K562 (cell line): ENCODE data around the gene RNASEH2A. TPM values are rescaled to one million over a fixed set of nuclear protein-coding genes. Genes with fewer than 3 reads are reported as not detected.

Experiments
- AFF4 ChIP-seq: sonication (generic); formaldehyde crosslinking; IDR thresholded peaks from 2 replicates; pipeline ENCODE4 v1.8.0; 2023; ENCODE audit warnings: mild to moderate bottlenecking, missing genetic modification reagents
- ARID3A ChIP-seq: IDR thresholded peaks from 2 replicates; pipeline ENCODE4 v1.6.1; 2012; ENCODE audit warnings: low read depth, low read length, improper control_type of control experiment, borderline replicate concordance
- ARNT ChIP-seq, 2 experiments: fragments of 450-650 bp; IDR thresholded peaks; 2 replicates each; pipeline ENCODE4 v1.6.1; 2016; ENCODE audit warnings: mild to moderate bottlenecking in 1 of 2
- ATF4 ChIP-seq: fragments of 450-650 bp; formaldehyde crosslinking; IDR thresholded peaks from 2 replicates; pipeline ENCODE4 v1.4.0; 2022; ENCODE audit warnings: mild to moderate bottlenecking, moderate library complexity
- BDP1 ChIP-seq: IDR thresholded peaks from 3 replicates; pipeline ENCODE4 v1.6.1; 2011; ENCODE audit not compliant: insufficient read length, insufficient read depth
- CBX3 ChIP-seq, 2 experiments: IDR thresholded peaks; 1 replicate in 1 of 2; 2 replicates in 1 of 2; pipeline ENCODE4 v1.6.1; 2012; ENCODE audit warnings: inconsistent platforms in 2 of 2, low read length in 2 of 2, borderline replicate concordance in 1 of 2, control low read depth in 1 of 2
- CREB5 ChIP-seq: fragments of 250-450 bp; sonication (Bioruptor Pico); IDR thresholded peaks from 2 replicates; pipeline ENCODE4 v1.5.0; 2020; ENCODE audit warnings: mild to moderate bottlenecking
- ESRRA ChIP-seq: fragments of 450-650 bp; IDR thresholded peaks from 2 replicates; pipeline ENCODE4 v1.6.1; 2014; ENCODE audit warnings: low read depth, mild to moderate bottlenecking, moderate library complexity, borderline replicate concordance
- HDAC6 ChIP-seq: IDR thresholded peaks from 2 replicates; pipeline ENCODE4 v1.6.1; 2012; ENCODE audit warnings: low read depth, mild to moderate bottlenecking, control low read depth, inconsistent platforms, low read length, moderate library complexity
- ID3 ChIP-seq, 2 experiments: fragments of 250-450 bp in 1 of 2; fragments of 450-650 bp in 1 of 2; sonication (Bioruptor Pico) in 1 of 2; IDR thresholded peaks; 2 replicates each; pipeline versions ENCODE4 v1.6.1 to v1.8.0; 2016 to 2021; ENCODE audit warnings: mild to moderate bottlenecking in 2 of 2, moderate library complexity in 2 of 2, missing compliant biosample characterization in 1 of 2, missing genetic modification characterization in 1 of 2
- IRF9 ChIP-seq: fragments of 450-650 bp; IDR thresholded peaks from 2 replicates; pipeline ENCODE4 v1.6.1; 2016; ENCODE audit warnings: missing biosample characterization, missing genetic modification characterization
- JUN ChIP-seq, 2 experiments: sonication (generic) in 1 of 2; formaldehyde crosslinking in 1 of 2; IDR thresholded peaks; 2 replicates each; pipeline versions ENCODE4 v1.6.1 to v1.8.0; 2012 to 2022; ENCODE audit warnings: borderline replicate concordance in 2 of 2, mild to moderate bottlenecking in 2 of 2, improper control_type of control experiment in 1 of 2, low read depth in 1 of 2, low read length in 1 of 2, missing genetic modification reagents in 1 of 2
- MTA3 ChIP-seq: fragments of 450-650 bp; formaldehyde crosslinking; IDR thresholded peaks from 2 replicates; pipeline ENCODE4 v1.6.1; 2017; ENCODE audit warnings: mild to moderate bottlenecking, borderline replicate concordance
- NR2F6 ChIP-seq: fragments of 450-650 bp; formaldehyde crosslinking; IDR thresholded peaks from 2 replicates; pipeline ENCODE4 v1.4.0; 2020; ENCODE audit warnings: mild to moderate bottlenecking
- PHB2 ChIP-seq: fragments of 450-650 bp; IDR thresholded peaks from 2 replicates; pipeline ENCODE4 v1.6.1; 2017; ENCODE audit warnings: low read depth
- polyA plus RNA-seq, 8 experiments: library from polyadenylated mRNA; depleted of rRNA in 4 of 8; stranded (reverse) in 5 of 8; unstranded in 3 of 8; fragments of >200 nt; fragmentation: Nextera tagmentation in 2 of 8; fragmentation: Illumina TruSeq in 1 of 8; extraction: Ambion mirVana in 2 of 8; extraction: Trizol in 1 of 8; gene quantifications; 2 replicates each; pipeline versions ENCODE4 v1.2.1 to v1.2.3, GENCODE V29; 2011 to 2014; ENCODE audit warnings: inconsistent platforms in 1 of 8, missing spikeins in 1 of 8
- total RNA-seq, 7 experiments: library from RNA; depleted of rRNA in 6 of 7; stranded (reverse); fragments of >200 nt in 6 of 7; fragmentation: Illumina TruSeq in 2 of 7; extraction: Trizol in 2 of 7; gene quantifications; 2 replicates each; pipeline versions ENCODE4 v1.2.1 to v1.2.3, GENCODE V29; 2011 to 2021; ENCODE audit warnings: low replicate concordance in 1 of 7

RNASEH2A gene
- total and polyA plus RNA-seq, 9 of the 15 experiments (the other 6 are each of a cell fraction or from before 2014, with no cell fraction given), result 22.3 to 78.0 (median 61.7) TPM

- no peak for TF ChIP-seq AFF4 (CRISPR knock-in tag)
- 0 out of 2 replicates have a peak, but pooled peaks have one; percentile 39 for TF ChIP-seq ATF4
- no peak for TF ChIP-seq NR2F6
- TF ChIP-seq ID3 (CRISPR knock-in tag; IDR thresholded peaks at IDR 0.05), result no peak
- TF ChIP-seq ID3 (tag; IDR thresholded peaks at IDR 0.05), result no peak
- TF ChIP-seq ARNT (IDR thresholded peaks at IDR 0.05), result 0 out of 4 replicates have a peak, but pooled peaks of 1 of the 2 experiments have one; percentile 45
- no peak for TF ChIP-seq PHB2
- no peak for TF ChIP-seq ARID3A
- TF ChIP-seq JUN (IDR thresholded peaks at IDR 0.05; ENCODE audit: borderline replicate concordance, low read depth, low read length), result no peak
- TF ChIP-seq JUN (CRISPR knock-in tag; IDR thresholded peaks at IDR 0.05; ENCODE audit: borderline replicate concordance), result no peak
- TF ChIP-seq CREB5 (CRISPR knock-in tag), result no peak
- no peak for TF ChIP-seq IRF9 (tag)
- 0 out of 2 replicates have a peak, but pooled peaks have one; percentile 8 for TF ChIP-seq ESRRA
- no peak for TF ChIP-seq BDP1
- TF ChIP-seq HDAC6, result no peak
- peak in 1 of 2 experiments; percentile 51; a peak in 1 of 3 replicates for TF ChIP-seq CBX3 (IDR thresholded peaks at IDR 0.05; ENCODE audit: borderline replicate concordance in 1 of 2, low read length in 2 of 2)
- TF ChIP-seq MTA3, result no peak; the same call in 1 of the 2 replicates
Measured at GRCh38 chr19:12796146-12797071, 10.0 kb upstream of the RNASEH2A start (continued).
